Esophagus squamous epithelium (tissue), 5 donors: ENCODE results near the gene CD248. TPM values are rescaled to one million over a fixed set of nuclear protein-coding genes. Genes with fewer than 3 reads are reported as not detected.
"Not testable (repeated sequence)": the region's sequence is repeated elsewhere in the genome, so short reads cannot be mapped to it uniquely, and the experiment has no call there.

Experiments used
- DNase-seq: peaks from one replicate; lab custom pipeline; 2025; lab: John Stamatoyannopoulos, UW
- H3K27ac ChIP-seq, 4 donors: fragments of 200-600 bp; sonication (generic); one replicate each; pipeline ENCODE4 v1.5.1; 2016 to 2019; ENCODE audit warnings: mild to moderate bottlenecking in 1 of 4
- H3K27me3 ChIP-seq, 4 donors: fragments of 200-600 bp; sonication (generic); 1 replicate in 3 of 4; 2 replicates in 1 of 4; pipeline versions ENCODE4 v1.5.1 to v1.6.0; 2017 to 2021; ENCODE audit warnings: antibody characterized with exemption in 1 of 4
- H3K36me3 ChIP-seq, 3 donors: fragments of 200-600 bp; sonication (generic); one replicate each; pipeline ENCODE4 v1.5.1; 2016 to 2019
- H3K4me1 ChIP-seq, 3 donors: fragments of 200-600 bp; sonication (generic); one replicate each; pipeline ENCODE4 v1.5.1; 2017 to 2019
- H3K4me3 ChIP-seq, 4 donors: fragments of 200-600 bp; sonication (generic); 1 replicate in 3 of 4; 2 replicates in 1 of 4; pipeline ENCODE4 v1.5.1; 2016 to 2019; ENCODE audit warnings: mild to moderate bottlenecking in 2 of 4, moderate library complexity in 1 of 4
- H3K9me3 ChIP-seq, 3 donors: fragments of 200-600 bp; sonication (generic); one replicate each; pipeline ENCODE4 v1.5.1; 2016 to 2019
- POLR2A ChIP-seq, 4 donors: fragments of 450-650 bp; IDR thresholded peaks; one replicate each; pipeline ENCODE4 v1.6.1; 2017; ENCODE audit warnings: antibody characterized with exemption in 4 of 4, mild to moderate bottlenecking in 4 of 4, moderate library complexity in 3 of 4
- WGBS, 2 donors: methylation state at CpG; one replicate each; pipeline ENCODE4 v1.1.5; 2018; 5-methylcytosine and 5-hydroxymethylcytosine counted together
- intact Hi-C: fragments of 100-400 bp; cut with DNase I; formaldehyde crosslinking; loops from one replicate; pipeline ENCODE4 v1.15.0; 2022
- total RNA-seq, 4 donors: library from RNA; depleted of rRNA; stranded (reverse); fragments of >200 nt; gene quantifications; one replicate each; pipeline ENCODE4 v1.1.0, GENCODE V29; 2016
- TF ChIP-seq, protein P1 (sequence below), 6 experiments: fragments of 450-650 bp in 4 of 6; fragments of 200-600 bp in 2 of 6; sonication (generic) in 2 of 6; IDR thresholded peaks; one replicate each; pipeline ENCODE4 v1.5.1; 2016 to 2019; ENCODE audit warnings: antibody characterized with exemption in 6 of 6, mild to moderate bottlenecking in 4 of 6, moderate library complexity in 4 of 6
- donor health status: DM: yes; HTN: yes; CAD: no.

Gene CD248
- total RNA-seq, 4 donors from 2014 or later: 1.9 to 13.2 (median 6.1) TPM

DNA sequence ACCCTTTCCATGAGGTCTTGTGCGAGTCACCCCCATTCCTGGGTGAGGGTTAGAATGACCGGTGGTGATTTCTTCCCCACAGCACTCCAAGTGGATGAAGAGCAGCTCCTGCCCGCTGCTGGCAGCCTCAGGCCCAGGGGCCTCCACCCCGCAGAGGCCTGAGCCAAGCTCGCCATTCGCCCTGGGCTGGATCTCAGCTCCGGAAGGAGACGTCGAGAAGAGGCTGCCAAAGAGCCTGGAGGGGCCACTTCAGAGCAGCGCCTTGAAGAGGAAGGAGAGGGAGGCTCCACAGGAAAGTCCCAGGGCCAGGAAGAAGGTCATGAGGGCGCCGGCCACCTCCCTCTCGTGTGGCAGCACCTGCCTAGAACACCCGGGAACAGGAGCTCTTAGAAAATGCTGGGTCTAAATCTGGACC, 46.4 kb upstream of the CD248 start:
- intact Hi-C loops: no loop called here
- H3K4me3 ChIP-seq: no peak overlapping the region
- H3K27me3 ChIP-seq: no peaks in the 10 kb centered on the region
- no peak overlapping the region for H3K27ac ChIP-seq
- WGBS, 2 donors: 68 to 72% methylated on average over 5 to 12 of the region's 14 CpGs
- H3K4me1 ChIP-seq: no peaks in the 10 kb centered on the region
- no peaks in the 10 kb centered on the region for H3K36me3 ChIP-seq
- no peaks in the 10 kb centered on the region for H3K9me3 ChIP-seq
- TF ChIP-seq, protein P1, sequence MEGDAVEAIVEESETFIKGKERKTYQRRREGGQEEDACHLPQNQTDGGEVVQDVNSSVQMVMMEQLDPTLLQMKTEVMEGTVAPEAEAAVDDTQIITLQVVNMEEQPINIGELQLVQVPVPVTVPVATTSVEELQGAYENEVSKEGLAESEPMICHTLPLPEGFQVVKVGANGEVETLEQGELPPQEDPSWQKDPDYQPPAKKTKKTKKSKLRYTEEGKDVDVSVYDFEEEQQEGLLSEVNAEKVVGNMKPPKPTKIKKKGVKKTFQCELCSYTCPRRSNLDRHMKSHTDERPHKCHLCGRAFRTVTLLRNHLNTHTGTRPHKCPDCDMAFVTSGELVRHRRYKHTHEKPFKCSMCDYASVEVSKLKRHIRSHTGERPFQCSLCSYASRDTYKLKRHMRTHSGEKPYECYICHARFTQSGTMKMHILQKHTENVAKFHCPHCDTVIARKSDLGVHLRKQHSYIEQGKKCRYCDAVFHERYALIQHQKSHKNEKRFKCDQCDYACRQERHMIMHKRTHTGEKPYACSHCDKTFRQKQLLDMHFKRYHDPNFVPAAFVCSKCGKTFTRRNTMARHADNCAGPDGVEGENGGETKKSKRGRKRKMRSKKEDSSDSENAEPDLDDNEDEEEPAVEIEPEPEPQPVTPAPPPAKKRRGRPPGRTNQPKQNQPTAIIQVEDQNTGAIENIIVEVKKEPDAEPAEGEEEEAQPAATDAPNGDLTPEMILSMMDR (IDR thresholded peaks at IDR 0.05): no peak
- DNase-seq: no peak

DNA sequence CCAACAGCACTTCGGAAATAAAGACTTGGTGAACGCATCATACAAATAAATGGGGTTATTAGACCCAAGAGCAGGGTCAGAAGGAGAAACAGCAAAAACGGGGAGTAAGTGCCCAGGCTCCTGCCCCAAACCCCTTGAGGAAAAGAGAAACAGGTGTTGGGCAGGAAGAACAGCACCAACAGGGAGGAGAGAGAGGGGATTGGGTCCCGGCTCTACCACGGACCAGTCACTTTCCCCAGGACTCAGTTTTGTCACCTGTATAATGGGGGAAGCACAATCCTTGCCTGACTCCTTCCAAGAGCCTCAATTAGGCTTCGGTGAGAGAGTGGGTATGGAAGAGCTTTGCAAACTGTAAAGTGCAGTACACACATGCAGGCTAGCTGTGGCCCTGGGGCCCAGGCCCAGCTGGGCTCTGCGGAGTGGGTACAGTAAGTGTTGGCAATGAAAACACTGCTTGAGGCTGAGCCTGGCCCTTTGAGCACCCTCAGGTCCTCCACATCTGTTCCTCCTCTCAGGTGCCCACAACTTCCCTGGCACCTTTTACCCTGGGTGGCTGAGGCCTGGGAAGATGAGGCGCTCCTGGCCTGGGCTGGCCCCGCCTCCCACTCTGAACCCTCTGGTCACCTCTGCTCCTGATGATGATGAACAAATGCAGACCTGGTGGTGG, 45.8 kb upstream of the CD248 start:
- H3K9me3 ChIP-seq: no peaks in the 10 kb centered on the region
- WGBS, 2 donors: 73 to 88% methylated on average over 7 of the region's 9 CpGs
- no peak overlapping the region for H3K27ac ChIP-seq
- no peak for DNase-seq
- no peaks in the 10 kb centered on the region for H3K36me3 ChIP-seq
- intact Hi-C loops: no loop called here
- no peaks in the 10 kb centered on the region for H3K4me1 ChIP-seq
- H3K4me3 ChIP-seq: no peak overlapping the region
- TF ChIP-seq, protein P1 (IDR thresholded peaks at IDR 0.05): no peak
- TF ChIP-seq POLR2A (IDR thresholded peaks at IDR 0.05): no peak
- H3K27me3 ChIP-seq: no peaks in the 10 kb centered on the region

DNA sequence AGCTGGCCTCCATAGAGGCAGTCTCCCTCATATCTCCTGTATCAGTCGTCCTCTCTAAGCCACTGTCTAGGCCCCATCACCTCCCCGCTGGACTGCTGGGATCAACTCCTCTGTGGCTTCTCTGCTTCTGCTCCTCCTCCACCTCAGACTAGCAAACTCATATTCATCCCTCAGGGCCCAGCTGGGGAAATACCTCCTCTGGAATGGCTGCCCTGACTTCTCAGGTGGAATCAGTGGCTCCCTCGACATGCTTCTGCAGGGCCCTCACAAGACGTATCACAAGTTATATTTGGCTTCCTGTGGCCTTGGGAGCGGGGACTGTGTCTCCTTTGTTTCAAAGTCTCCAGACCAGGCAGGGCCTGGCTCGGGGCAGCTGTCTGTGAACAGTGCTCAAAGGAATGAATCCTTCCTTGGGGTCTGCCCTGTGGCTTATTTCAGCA, 44.7 kb upstream of the CD248 start:
- H3K27me3 ChIP-seq: no peaks in the 10 kb centered on the region
- H3K27ac ChIP-seq: no peak overlapping the region
- intact Hi-C loops: no loop called here
- no peak for DNase-seq
- WGBS, 2 donors: 76 to 79% methylated on average over 4 to 6 of the region's 6 CpGs
- TF ChIP-seq POLR2A (IDR thresholded peaks at IDR 0.05): no peak
- no peaks in the 10 kb centered on the region for H3K9me3 ChIP-seq
- no peaks in the 10 kb centered on the region for H3K4me1 ChIP-seq
- H3K4me3 ChIP-seq: no peak overlapping the region
- H3K36me3 ChIP-seq: no peaks in the 10 kb centered on the region

DNA sequence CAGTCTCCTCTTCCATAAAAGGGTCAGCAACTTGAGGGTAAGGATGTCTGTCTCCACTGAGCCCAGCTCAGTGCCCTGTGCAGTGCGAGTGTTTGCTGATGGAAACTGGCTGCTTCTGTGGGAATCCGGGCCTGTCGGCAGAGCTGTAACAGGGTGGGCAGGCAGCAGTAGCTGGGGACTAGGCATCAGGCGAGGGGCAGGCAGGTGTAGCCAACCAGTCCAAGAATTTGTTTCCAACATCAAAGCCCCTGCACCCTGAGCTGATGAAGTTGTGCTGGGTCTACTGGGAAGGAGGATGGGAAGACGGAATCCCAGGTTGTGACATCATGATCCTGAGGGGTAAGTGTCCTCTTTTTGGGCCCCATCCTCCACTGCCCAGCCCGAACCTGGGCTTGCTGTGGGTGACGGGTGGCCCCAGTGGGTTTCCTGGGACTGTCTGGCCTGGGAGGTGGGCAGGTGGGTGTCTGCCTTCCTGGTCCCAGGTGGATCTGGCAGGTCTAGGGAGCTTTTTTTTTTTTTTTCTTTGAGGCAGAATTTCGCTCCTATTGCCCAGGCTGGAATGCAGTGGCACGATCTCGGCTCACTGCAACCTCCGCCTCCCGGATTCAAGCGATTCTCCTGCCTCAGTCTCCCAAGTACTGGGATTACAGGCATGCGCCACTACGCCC, 43.7 kb upstream of the CD248 start:
- no peak overlapping the region for H3K27ac ChIP-seq
- H3K36me3 ChIP-seq: peaks cover 0 to 4% (median 0%) of the 10 kb centered on the region in 3 donors
- no peaks in the 10 kb centered on the region for H3K9me3 ChIP-seq
- no peaks in the 10 kb centered on the region for H3K27me3 ChIP-seq
- no peak overlapping the region for H3K4me3 ChIP-seq
- TF ChIP-seq POLR2A (IDR thresholded peaks at IDR 0.05): no peak
- TF ChIP-seq, protein P1 (IDR thresholded peaks at IDR 0.05): no peak
- no peak for DNase-seq
- intact Hi-C loops: no loop called here
- WGBS, 2 donors: 91 to 96% methylated on average over 13 to 15 of the region's 15 CpGs
- H3K4me1 ChIP-seq: no peaks in the 10 kb centered on the region

DNA sequence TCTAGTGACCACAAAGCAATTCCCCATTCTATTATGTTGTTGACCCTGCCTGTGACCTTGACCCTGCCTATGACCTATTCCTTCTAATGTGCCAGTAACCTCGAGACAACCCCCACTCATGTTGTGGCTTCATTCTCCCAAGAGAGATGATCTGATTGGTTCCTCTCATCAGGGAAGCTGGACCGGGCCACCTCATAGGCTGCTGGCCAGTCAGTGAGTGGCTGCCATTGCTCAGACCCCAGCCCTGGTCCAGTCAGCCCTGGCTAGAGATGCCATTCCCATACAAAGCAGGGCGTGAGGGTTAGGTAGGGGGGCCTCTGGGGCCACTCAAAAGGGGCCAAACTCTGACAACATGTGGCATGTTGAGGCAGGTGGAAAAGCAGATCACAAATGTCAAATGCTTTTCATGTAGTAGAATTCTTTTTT, 42.8 kb upstream of the CD248 start:
- 53 to 63% methylated on average over 2 to 3 of the region's 3 CpGs for WGBS, 2 donors
- no peaks in the 10 kb centered on the region for H3K4me1 ChIP-seq
- H3K27ac ChIP-seq: no peak overlapping the region
- no peaks in the 10 kb centered on the region for H3K9me3 ChIP-seq
- H3K36me3 ChIP-seq: peaks cover 0 to 4% (median 0%) of the 10 kb centered on the region in 3 donors
- no peaks in the 10 kb centered on the region for H3K27me3 ChIP-seq
- no peak for TF ChIP-seq POLR2A (IDR thresholded peaks at IDR 0.05)
- TF ChIP-seq, protein P1 (IDR thresholded peaks at IDR 0.05): no peak
- H3K4me3 ChIP-seq: no peak overlapping the region
- intact Hi-C loops: no loop called here
- no peak for DNase-seq

DNA sequence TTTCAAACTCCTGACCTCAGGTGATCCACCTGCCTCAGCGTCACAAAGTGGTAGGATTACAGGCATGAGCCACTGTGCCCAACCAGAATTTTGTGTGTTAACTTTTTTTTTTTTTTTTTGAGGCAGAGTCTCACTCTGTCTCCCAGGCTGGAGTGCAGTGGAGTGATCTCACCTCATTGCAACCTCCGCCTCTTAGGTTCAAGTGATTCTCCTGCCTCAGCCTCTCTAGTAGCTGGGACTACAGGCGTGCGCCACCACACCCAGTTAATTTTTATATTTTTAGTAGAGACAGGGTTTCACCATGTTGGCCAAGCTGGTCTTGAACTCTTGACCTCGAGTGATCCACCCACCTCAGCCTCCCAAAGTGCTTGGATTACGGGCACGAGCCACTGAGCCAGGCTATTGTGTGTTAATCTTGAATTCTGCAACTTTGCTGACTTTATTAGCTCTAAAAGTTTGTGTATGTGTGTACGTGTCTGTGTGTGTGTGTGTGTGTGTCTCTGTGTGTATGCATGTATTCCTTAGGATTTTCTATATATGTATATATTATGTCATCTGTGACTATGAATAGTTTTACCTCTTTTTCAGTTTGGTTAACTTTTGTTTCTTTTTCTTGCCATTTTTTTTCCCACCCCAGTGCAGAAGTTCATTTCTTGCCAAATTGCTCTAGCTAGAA, 33.9 kb upstream of the CD248 start:
- Histone ChIP-seq H3K36me3 (peaks cover 0 to 12% (median 0%) of the 10 kb centered on the region in 3 donors), H3K4me1 (peaks cover 14 to 30% (median 15%) of the 10 kb centered on the region in 3 donors)
- H3K27ac ChIP-seq, H3K4me3 ChIP-seq, intact Hi-C loops, H3K27me3 ChIP-seq, DNase-seq, H3K9me3 ChIP-seq: not testable (repeated sequence)
- 80 to 83% methylated on average over 7 to 8 of the region's 8 CpGs for WGBS, 2 donors
